ENCODE data around the gene ZHX3. TPM values are rescaled to one million over a fixed set of nuclear protein-coding genes. Genes with fewer than 3 reads are reported as not detected.

The ZHX3 gene
- total and polyA plus RNA-seq, 2 of the 13 experiments (the other 11 are each of a cell fraction or from before 2014, with no cell fraction given): 8.4 to 11.7 TPM

GRCh38 chr20:41204304-41205265 lies 112.9 kb downstream of the ZHX3 start:
- in situ Hi-C loops (cut with HindIII; ENCODE audit: extremely low pct_ligation_motif_present, low pct_unique_long_range_greater_than_20kb): no loop called here
- no peak overlapping the region for H2AFZ ChIP-seq (ENCODE audit: low read length)
- peaks cover 0 to 1% of the 10 kb centered on the region in 2 experiments; a peak in 1 of 5 replicates for H3K36me3 ChIP-seq (replicated peaks in 1 of 2; ENCODE audit: control insufficient read depth in 1 of 2, insufficient read depth in 2 of 2, low read length in 2 of 2)
- BruUV-seq (replicated peaks): no TSS peak
- DNase-seq (ENCODE audit: low spot score) (no peak), FAIRE-seq (no peak), ATAC-seq (no peak)
- no peak overlapping the region for H3K27ac ChIP-seq (ENCODE audit: extremely low read length, insufficient read depth, low read length)
- no peaks in the 10 kb centered on the region for H3K79me2 ChIP-seq (ENCODE audit: insufficient read depth, low read length)
- no peak for TF ChIP-seq ZBTB7A (CRISPR knock-in tag; IDR thresholded peaks at IDR 0.05)
- no peak for TF ChIP-seq ZNF282 (IDR thresholded peaks at IDR 0.05; ENCODE audit: partially characterized antibody)
- TF ChIP-seq GATAD2A (CRISPR knock-in tag; IDR thresholded peaks at IDR 0.05): no peak
- TF ChIP-seq, protein P1, sequence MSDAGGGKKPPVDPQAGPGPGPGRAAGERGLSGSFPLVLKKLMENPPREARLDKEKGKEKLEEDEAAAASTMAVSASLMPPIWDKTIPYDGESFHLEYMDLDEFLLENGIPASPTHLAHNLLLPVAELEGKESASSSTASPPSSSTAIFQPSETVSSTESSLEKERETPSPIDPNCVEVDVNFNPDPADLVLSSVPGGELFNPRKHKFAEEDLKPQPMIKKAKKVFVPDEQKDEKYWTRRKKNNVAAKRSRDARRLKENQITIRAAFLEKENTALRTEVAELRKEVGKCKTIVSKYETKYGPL (CRISPR knock-in tag; IDR thresholded peaks at IDR 0.05): no peak
- TF ChIP-seq ZC3H4 (CRISPR knock-in tag; IDR thresholded peaks at IDR 0.05; ENCODE audit: borderline replicate concordance): no peak
- TF ChIP-seq POLR2AphosphoS5 (IDR thresholded peaks at IDR 0.05; ENCODE audit: low read depth, low read length): no peak
- TF ChIP-seq SALL1 (CRISPR knock-in tag; IDR thresholded peaks at IDR 0.05): no peak
- TF ChIP-seq ZKSCAN5 (CRISPR knock-in tag; IDR thresholded peaks at IDR 0.05): no peak
- no peak for TF ChIP-seq FOXA1 (IDR thresholded peaks at IDR 0.05)
- TF ChIP-seq FOXA1 (CRISPR knock-in tag; IDR thresholded peaks at IDR 0.05): no peak
- TF ChIP-seq ZNF317 (CRISPR knock-in tag; IDR thresholded peaks at IDR 0.05): no peak
- TF ChIP-seq FLYWCH1 (CRISPR knock-in tag; IDR thresholded peaks at IDR 0.05): no peak
- TF ChIP-seq, protein P2, sequence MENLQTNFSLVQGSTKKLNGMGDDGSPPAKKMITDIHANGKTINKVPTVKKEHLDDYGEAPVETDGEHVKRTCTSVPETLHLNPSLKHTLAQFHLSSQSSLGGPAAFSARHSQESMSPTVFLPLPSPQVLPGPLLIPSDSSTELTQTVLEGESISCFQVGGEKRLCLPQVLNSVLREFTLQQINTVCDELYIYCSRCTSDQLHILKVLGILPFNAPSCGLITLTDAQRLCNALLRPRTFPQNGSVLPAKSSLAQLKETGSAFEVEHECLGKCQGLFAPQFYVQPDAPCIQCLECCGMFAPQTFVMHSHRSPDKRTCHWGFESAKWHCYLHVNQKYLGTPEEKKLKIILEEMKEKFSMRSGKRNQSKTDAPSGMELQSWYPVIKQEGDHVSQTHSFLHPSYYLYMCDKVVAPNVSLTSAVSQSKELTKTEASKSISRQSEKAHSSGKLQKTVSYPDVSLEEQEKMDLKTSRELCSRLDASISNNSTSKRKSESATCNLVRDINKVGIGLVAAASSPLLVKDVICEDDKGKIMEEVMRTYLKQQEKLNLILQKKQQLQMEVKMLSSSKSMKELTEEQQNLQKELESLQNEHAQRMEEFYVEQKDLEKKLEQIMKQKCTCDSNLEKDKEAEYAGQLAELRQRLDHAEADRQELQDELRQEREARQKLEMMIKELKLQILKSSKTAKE (CRISPR knock-in tag; IDR thresholded peaks at IDR 0.05; ENCODE audit: borderline replicate concordance): no peak
- TF ChIP-seq FOXJ3 (CRISPR knock-in tag; IDR thresholded peaks at IDR 0.05; ENCODE audit: borderline replicate concordance): no peak
- TF ChIP-seq, protein P3, sequence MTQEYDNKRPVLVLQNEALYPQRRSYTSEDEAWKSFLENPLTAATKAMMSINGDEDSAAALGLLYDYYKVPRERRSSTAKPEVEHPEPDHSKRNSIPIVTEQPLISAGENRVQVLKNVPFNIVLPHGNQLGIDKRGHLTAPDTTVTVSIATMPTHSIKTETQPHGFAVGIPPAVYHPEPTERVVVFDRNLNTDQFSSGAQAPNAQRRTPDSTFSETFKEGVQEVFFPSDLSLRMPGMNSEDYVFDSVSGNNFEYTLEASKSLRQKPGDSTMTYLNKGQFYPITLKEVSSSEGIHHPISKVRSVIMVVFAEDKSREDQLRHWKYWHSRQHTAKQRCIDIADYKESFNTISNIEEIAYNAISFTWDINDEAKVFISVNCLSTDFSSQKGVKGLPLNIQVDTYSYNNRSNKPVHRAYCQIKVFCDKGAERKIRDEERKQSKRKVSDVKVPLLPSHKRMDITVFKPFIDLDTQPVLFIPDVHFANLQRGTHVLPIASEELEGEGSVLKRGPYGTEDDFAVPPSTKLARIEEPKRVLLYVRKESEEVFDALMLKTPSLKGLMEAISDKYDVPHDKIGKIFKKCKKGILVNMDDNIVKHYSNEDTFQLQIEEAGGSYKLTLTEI (CRISPR knock-in tag; conservative IDR thresholded peaks at IDR 0.05): no peak
- no peak for TF ChIP-seq MLLT10 (CRISPR knock-in tag; IDR thresholded peaks at IDR 0.05)
- 92% methylated on average over 8 of the region's 8 CpGs for WGBS (ENCODE audit: low lambda C conversion rate)
- H3K27me3 ChIP-seq (ENCODE audit: control insufficient read depth in 1 of 2, insufficient read depth in 2 of 2, low read length in 2 of 2): no peaks in the 10 kb centered on the region
- H3K9me3 ChIP-seq (ENCODE audit: low read length): no peaks in the 10 kb centered on the region
- H3K4me3 ChIP-seq (replicated peaks in 1 of 3; ENCODE audit: insufficient read depth in 1 of 3, low read depth in 2 of 3, low read length in 3 of 3): no peak overlapping the region
- H3K4me1 ChIP-seq (ENCODE audit: insufficient read depth, low read length): no peaks in the 10 kb centered on the region
- H3K9ac ChIP-seq (ENCODE audit: insufficient read depth, low read depth, low read length): no peak overlapping the region
- no peaks in the 10 kb centered on the region for H4K20me1 ChIP-seq (ENCODE audit: insufficient read depth, low read length)
- no peak overlapping the region for H3K4me2 ChIP-seq (ENCODE audit: low read depth, low read length)
- CTCF ChIA-PET (ENCODE audit: low intra/inter-chr PET ratio, low total read pairs): no interaction called here
- POLR2A ChIA-PET: no interaction called here
- intact Hi-C loops (cut with micrococcal nuclease; ENCODE audit: unreplicated experiment): no loop called here
